WI38 (cell line): ENCODE results near the gene FXYD5.

Experiments used
- H3K4me3 ChIP-seq: 2 replicates; pipeline ENCODE4 v1.5.1; 2011; ENCODE audit warnings: low read depth, mild to moderate bottlenecking, control low read depth, low read length
- CTCF ChIP-seq: IDR thresholded peaks from 2 replicates; pipeline ENCODE4 v1.5.1; 2012; ENCODE audit warnings: low read depth, mild to moderate bottlenecking, control low read depth, low read length

FXYD5 gene

GRCh38 chr19:35155441-35155840 is 906 bp downstream of the FXYD5 start:
- no peak for TF ChIP-seq CTCF
- H3K4me3 ChIP-seq: peak overlapping the region; percentile 88

GRCh38 chr19:35155981-35156672 is 1.6 kb downstream of the FXYD5 start:
- peak overlapping the region; percentile 88 for H3K4me3 ChIP-seq
- TF ChIP-seq CTCF: no peak

- TF ChIP-seq CTCF: no peak
- no peak overlapping the region for H3K4me3 ChIP-seq
Measured at GRCh38 chr19:35156673-35157014, 2.1 kb downstream of the FXYD5 start.

GRCh38 chr19:35157431-35157830 is 2.9 kb downstream of the FXYD5 start:
- no peak for TF ChIP-seq CTCF
- H3K4me3 ChIP-seq: no peak overlapping the region

GRCh38 chr19:35159606-35160005 is 5.1 kb downstream of the FXYD5 start:
- no peak overlapping the region for H3K4me3 ChIP-seq
- no peak for TF ChIP-seq CTCF

- no peak for TF ChIP-seq CTCF
- no peak overlapping the region for H3K4me3 ChIP-seq
Measured at GRCh38 chr19:35160629-35161433, 6.3 kb downstream of the FXYD5 start.

GRCh38 chr19:35161434-35161743 is 6.9 kb downstream of the FXYD5 start:
- H3K4me3 ChIP-seq: no peak overlapping the region
- no peak for TF ChIP-seq CTCF
